ENCODE results near the gene CYP20A1.

Gene CYP20A1

DNA sequence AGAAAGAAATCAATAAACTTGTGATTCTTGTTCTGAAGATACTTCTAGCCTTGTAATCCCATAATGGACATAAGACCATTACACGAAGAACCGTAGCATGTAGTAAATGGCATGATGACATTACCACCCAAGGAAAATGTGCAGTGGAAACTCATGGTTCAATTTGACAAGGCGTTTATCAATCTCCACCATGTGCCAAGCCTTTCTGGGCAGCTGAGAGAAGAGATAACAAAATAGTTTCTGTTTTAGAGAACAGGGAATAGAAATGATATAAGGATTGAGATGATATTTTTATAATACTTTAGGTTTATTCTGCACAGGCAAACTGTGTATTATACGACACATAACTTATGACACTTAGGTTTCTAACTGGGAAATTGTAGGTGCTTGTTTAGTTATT is 108.6 kb downstream of the CYP20A1 start:
- DNase-seq: no peak
- H3K27me3 ChIP-seq: no peaks in the 10 kb centered on the region
- H3K4me3 ChIP-seq (ENCODE audit: low read depth, low read length): no peak overlapping the region
- H3K36me3 ChIP-seq: peaks cover 10% of the 10 kb centered on the region
- peaks cover 7% of the 10 kb centered on the region for H3K4me1 ChIP-seq
- no peaks in the 10 kb centered on the region for H3K9me3 ChIP-seq
- TF ChIP-seq CTCF (IDR thresholded peaks at IDR 0.05; ENCODE audit: low read depth, low read length): no peak

DNA sequence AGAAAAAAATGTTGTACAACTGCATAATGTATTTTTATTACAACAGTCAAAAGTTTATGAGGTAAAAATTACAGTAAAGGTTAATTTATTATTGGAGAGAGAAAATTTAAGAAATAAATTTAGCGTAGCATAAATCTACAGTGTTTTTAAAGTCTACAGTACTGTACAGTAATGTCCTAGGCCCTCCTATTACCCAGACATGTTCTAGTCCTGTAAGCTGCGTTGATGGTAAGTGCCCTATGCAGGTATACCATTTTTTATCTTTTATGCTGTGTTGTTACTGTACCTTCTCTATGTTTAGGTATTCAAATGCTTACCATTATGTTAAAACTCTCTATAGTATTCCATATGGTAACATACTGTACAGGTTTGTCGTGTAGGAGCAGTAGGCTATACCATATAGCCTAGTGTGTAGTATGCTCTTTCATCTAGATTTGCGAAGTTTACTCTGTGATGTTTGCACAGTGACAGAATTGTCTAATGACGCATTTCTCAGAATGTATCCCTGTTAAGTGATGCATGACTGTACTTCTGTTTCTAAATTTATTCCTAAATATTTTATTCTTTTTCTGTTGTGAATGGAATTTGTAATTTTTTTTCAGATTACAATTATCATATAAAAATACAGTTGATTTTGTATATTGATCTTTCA is 113.9 kb downstream of the CYP20A1 start:
- no peak for DNase-seq
- no peaks in the 10 kb centered on the region for H3K9me3 ChIP-seq
- no peak overlapping the region for H3K4me3 ChIP-seq (ENCODE audit: low read depth, low read length)
- no peaks in the 10 kb centered on the region for H3K4me1 ChIP-seq
- no peaks in the 10 kb centered on the region; the same call in 1 of the 2 replicates for H3K36me3 ChIP-seq
- no peak for TF ChIP-seq CTCF (IDR thresholded peaks at IDR 0.05; ENCODE audit: low read depth, low read length)
- H3K27me3 ChIP-seq: no peaks in the 10 kb centered on the region

- no peak for TF ChIP-seq CTCF (IDR thresholded peaks at IDR 0.05; ENCODE audit: low read depth, low read length)
- no peak for DNase-seq
- no peaks in the 10 kb centered on the region for H3K9me3 ChIP-seq
These were observed 116.1 kb downstream of the CYP20A1 start for GRCh38 chr2:203354966-203355365.

More at GRCh38 chr2:203354966-203355365, 116.1 kb downstream of the CYP20A1 start:
- H3K4me3 ChIP-seq (ENCODE audit: low read depth, low read length): no peak overlapping the region
- no peaks in the 10 kb centered on the region for H3K36me3 ChIP-seq
- H3K4me1 ChIP-seq: no peaks in the 10 kb centered on the region
- no peaks in the 10 kb centered on the region for H3K27me3 ChIP-seq

All from BE2C (cell line).